ENCODE data around the gene ITPK1.

GRCh38 chr14:92937051-92937937 is 178.4 kb downstream of the ITPK1 start:
- TF ChIP-seq EZH2phosphoT487 (IDR thresholded peaks at IDR 0.05; ENCODE audit: insufficient read depth, low read depth) (no peak), EZH2 (IDR thresholded peaks at IDR 0.05; ENCODE audit: insufficient read depth, poor library complexity, severe bottlenecking) (no peak)

Measured in GM23248 (cell line).